GM18519 (cell line): ENCODE results near the gene GABPB1.
A peak's percentile ranks its signal among the peaks of the same experiment; 100 is the strongest.
"Not testable (repeated sequence)": the region's sequence is repeated elsewhere in the genome, so short reads cannot be mapped to it uniquely, and the experiment has no call there.

Experiments
- ATAC-seq: cut with Tn5 transposase; IDR thresholded peaks from one replicate; pipeline ENCODE4 v1.9.1; 2021; ENCODE audit warnings: mild to moderate bottlenecking, moderate library complexity; ENCODE audit not compliant: unreplicated experiment, low FRiP score

The GABPB1 gene

DNA sequence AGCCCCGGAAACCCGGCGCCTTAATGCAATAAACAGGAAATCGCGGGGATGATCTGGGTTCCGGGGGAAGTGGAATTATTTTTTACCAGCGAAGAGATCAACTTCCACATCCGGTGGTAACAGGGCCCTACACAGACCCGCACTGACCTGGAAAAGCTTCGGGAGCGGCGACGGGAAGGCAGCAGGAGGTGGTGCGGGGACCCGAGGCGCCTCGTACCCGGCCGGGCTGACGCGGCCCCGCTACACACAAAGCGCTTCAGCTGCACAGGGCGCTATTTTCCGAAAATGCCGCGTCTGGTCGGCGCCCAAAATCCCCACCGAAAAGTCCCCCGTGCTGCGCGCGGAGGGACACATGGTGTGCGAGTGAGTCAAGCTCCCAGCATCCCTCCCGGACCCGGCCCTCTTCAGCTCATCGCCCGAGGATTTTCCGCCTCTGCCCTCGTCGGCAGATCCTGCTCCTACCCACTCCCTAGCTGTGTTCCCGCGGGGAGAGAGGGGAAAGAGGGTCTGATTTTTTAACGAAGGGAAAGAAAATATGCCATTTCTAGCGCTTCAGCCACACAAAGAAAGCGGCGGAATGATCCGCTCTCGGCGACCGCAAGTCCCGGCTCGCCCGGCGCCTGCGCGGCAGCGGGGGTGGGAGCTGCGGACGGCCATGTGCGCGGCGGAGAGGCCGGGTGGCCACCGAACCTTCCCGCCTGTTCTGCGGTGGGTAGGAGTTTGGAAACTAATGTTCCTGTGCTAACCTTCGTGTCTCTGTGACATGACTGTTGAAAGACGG is at the start of gene GABPB1:
TSS of gene GABPB1 (minus strand) at position 361 of the 781 bp plus-strand sequence. CDS start 45,400 bp downstream, outside the sequence.
- no peak for ATAC-seq

DNA sequence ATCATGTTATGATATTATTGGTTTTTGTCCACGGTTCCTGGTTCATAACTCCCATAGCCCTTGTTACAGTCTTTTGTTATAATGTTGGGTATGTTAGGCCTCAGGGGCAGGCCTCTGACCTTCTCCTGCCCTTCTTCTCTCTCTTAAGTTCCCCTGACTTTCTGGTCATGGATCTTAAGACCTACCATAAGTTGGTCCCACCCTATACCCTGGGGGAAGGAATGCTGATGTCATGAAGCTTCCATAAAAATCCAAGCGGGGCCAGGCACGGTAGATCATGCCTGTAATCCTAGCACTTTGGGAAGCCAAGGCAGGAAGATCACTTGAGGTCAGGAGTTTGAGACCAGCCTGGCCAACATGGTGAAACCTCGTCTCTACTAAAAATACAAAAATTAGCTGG is 36.6 kb upstream of the GABPB1 start:
- ATAC-seq, result not testable (repeated sequence)

DNA sequence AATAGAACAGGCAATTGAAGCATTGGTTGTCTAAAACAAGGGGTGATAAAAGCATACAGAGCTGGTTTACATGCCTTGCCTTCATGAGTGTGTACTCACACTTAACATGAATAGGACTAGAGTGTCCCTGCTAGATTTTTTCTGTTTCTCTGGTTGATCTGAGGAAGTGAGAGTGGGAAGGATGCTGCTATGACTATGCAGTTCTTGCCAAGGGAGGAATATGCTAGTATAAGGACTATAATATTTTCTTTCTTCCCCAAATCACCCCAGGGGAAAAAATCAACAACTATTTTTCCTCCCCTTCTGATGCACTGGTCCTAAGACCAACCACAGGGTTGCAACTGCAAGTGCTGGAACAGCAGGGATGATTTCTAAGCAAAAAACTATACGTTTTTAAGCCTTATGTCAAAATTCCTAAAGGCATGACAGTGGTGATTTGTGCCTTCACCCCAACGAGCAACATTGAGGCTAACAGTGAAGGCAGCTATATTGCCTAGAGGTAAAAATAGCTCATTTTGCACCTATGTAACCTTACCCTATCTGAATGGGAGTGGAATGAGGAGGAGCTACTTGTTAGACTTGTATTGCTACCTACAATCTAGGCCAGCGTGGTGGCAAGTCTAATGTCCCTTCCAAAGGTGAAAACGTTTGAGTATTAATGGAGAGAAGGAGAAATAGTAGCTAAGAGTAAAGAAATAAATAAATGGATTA is 35.7 kb upstream of the GABPB1 start:
- peak; percentile 66 for ATAC-seq

DNA sequence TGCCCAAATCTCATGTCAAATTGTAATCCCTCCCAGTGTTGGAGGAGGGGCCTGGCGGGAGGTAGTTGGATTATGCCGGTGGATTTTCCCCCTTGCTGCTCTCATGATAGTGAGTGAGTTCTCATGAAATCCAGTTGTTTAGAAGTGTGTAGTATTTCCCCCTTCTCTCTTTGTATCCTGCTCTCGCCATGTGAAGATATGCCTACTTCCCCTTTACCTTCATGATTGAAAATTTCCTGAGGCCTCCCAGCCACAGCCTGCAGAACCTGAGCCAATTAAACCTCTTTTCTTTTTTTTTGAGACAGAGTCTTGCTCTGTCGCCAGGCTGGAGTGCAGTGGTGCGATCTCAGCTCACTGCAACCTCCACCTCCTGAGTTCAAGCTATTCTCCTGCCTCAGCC is 27.4 kb upstream of the GABPB1 start:
- ATAC-seq, result not testable (repeated sequence)

DNA sequence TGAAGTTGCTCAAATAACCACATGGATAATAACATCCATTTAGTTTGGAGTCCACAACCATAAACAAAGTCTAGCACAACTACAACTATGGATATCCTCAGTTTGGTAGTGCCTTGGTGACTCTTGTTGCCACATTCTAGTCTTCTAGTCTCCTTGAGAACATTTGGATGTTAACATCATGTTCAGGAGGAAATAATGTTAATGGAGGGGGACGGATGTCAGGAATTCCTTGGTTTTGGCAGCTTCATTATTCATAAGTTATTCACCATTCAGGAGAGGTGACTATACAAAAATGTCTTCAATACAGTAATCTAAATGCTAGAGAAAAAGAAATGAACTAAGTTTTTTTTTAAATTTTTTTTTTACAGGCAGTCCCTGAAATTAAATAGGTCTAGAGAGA is 26.4 kb upstream of the GABPB1 start:
- ATAC-seq, result no peak

DNA sequence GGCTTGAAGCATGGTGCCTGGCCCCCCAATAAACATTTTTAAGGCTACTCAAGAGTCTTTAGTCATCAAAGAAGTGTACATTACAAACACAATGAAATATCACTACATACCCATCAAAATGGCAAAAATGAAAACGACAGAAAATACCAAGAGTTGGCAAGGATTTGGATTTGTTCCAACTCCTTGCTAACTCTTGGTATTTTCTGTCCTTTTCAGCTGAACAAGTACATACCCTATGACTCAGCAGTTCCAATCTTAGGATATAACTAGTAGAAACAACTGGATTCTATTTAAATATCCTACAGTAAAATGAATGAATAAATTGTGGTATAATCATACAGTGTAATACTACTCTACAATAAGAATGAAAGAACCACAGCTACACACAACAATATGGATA is 25.1 kb upstream of the GABPB1 start:
- ATAC-seq, result no peak

DNA sequence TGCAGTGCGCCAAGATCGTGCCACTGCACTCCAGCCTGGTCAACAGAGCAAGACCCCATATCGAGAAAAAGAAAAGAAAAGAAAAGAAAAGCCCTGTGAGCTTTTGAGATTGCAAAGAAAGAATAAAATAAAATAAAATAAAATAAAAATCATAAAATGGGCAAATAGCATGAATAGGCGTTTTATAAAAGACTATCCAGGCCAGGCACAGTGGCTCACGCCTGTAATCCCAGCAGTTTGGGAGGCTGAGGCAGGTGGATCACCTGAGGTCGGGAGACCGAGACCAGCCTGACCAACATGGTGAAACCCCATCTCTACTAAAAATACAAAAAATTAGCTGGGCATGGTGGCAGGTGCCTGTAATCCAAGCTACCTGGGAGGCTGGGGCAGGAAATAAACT is 24.4 kb upstream of the GABPB1 start:
- ATAC-seq, result not testable (repeated sequence)

DNA sequence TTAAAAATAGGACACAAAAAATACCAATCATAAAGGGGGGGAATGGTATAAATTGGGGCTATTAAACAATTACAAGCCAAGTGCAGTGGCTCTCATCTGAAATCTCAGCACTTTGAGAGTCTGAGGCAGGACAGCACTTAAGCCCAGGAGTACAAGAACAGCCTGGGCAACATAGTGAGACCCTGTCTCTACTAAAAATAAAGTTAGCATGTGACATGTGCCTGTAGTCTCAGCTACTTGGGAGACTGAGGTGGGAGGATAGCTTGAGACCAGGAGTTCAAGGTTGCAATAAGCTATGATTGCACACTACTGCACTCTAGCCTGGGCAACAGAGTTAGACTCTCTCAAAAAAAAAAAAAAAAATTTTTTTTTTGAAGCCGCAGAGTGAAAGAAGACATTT is 23.8 kb upstream of the GABPB1 start:
- no peak for ATAC-seq

DNA sequence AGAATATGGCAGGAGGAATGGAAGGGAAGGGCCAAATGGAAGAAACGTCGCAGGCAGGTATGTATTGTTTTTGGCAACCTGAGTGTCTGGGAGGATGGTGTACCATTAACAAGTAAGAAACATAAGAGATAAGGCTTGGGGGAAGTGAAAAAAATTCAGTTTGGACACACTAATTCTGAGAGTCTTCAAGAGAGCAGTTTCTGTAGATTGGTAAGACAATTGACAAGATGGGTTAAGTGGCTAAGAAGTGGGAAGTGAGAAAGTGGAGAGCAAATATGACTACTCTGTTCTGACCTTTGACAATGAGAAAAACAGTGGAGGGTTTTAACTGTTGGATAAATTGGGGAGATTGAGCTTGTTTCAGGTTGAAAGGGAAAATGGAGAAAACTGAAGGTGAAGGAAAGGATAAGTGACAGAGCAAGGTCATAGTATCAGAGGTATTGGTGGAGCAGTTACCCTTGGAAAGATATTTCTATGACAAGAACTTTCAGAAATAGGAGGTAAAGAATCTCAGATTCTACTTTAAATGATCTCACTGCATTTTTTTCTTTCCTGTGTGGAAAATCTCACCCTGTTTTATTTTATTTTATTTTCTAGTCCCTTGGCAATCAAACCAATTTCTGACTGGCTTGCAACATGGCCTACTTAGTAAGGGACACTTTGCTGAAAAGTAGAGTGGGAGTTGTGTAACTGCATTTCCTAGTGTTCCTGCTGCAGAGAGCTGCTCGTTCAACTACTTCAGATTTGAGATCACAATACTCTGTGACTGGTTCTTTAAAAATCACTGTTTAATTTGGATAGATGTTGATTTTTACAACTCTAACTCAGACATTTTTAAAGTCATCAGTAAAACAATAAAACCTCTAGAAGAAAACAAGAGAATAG is 23.1 kb upstream of the GABPB1 start:
- ATAC-seq, result peak; percentile 99

DNA sequence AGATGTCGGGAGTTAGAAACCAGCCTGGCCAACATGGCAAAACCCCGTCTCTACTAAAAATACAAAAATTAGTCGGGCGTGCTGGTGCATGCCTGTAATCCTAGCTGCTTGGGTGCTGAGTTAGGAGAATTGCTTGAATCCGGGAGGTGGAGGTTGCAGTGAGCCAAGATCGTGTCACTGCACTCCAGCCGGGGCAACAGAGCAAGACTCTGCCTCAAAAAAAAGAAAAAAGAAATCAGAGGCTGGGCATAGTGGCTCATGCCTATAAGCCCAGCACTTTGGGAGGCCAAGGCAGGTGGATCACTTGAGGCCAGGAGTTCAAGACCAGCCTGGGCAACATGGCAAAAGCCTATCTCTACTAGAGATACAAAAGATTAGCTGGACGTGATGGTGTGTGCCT is 14.6 kb upstream of the GABPB1 start:
- not testable (repeated sequence) for ATAC-seq

DNA sequence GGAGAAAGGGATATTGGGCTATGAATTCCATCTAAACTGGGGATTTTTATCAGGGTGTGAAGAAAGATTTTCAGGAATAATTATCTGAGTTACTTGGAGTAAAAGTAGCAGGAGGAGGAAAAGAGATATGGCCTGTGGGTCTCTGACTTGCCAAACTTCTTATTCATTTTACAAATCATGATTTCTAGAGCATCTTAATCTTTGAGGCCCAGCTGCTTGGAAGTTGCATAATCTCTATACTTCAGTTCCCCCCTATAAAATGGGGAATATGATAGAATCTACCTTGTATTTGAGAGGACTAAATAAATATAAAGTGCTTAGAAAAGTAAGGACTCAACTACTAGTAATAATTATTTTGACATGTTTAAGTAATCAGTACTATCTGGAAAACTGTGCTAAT is 11.0 kb upstream of the GABPB1 start:
- no peak for ATAC-seq

DNA sequence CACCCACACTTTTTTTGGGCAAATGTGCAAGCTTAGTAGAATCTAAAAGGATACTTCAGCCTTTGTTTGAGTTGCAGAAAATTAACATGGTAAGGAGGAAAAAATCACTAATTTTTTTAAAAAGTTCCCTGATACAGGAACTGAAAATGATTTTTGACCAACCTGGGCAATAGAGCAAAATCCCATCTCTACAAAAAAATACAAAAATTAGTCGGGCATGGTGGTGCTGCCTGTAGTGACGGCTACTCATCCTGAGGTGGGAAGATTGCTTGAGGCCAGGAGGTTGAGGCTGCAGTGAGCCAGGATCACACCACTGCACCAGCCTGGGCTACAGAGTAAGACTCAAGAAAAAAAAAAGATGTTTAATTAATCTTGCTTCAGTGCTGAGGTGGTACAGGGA is 10.6 kb upstream of the GABPB1 start:
- no peak for ATAC-seq

DNA sequence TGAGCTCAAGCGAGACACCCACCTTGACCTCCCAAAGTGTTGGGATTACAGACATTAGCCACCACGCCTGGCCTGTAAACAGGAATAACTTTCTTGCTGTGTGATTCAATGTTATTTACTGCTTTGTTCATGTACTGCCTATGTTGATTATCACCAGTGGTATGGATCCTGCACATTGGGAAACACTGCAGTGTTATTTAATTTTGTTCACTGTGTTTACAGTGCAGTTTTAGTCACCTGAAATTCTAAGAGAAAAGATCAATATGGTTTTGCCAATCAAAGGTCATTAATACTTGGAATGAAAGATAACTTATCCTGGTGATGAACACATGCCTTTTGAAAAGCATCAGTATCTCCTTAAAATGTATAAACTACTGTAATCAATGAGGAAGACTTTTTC is 8.6 kb upstream of the GABPB1 start:
- no peak for ATAC-seq

DNA sequence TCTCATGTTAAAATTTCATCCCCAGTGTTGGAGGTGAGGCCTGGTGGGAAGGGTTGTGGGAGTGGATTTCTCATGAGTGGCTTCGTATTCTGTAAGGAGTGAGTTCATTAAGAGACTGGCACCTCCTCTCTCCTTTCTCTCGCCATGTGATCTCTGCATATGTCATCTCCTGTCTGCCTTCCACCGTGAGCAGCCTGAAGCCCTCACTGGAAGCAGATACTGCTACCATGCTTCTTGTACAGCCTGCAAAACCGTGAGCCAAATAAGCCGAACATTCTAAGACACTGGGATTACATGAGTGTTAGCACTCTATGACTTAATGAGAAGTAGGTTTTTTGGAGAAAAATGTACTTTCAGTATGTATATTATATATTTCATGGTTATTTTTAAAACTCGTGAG is 6.8 kb upstream of the GABPB1 start:
- no peak for ATAC-seq

DNA sequence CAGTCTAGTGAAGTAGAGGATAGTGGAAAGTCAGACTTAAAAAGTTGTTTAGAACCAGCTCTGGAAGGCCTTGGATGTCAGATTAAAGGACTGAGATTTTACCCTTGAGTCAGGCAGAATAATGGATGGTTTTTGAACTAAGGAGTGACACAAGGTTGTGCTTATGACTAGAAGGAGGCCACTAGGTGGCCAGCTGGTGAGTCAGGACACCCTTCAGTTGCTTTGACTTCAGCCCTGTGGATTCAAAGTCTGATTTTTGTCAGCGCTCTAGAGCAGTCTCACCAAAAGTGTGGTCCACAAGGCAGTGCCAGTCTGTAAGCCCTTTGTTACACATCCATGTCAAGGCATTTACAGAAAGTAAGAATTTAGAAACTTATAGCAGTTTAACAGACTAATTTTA is 3.8 kb upstream of the GABPB1 start:
- ATAC-seq, result no peak

DNA sequence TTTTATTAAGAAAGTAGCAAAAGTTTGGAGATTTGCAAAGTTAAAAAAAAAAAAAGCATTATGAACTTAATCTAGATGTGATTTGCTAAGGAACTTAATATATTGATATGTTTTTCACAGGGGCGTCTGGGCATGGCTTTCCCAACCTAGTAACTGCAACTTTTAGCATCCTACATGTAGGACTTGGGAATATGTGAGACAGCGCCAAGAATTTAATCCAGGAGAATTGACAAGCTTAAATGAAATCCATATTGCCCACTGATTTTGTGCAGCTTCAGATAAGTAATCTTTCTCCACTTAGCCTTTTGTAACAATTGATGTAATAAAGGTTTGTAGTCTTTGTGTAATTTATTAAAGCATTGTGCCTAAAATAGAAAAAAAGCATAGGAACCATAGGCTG is 982 bp upstream of the GABPB1 start:
- ATAC-seq, result no peak

DNA sequence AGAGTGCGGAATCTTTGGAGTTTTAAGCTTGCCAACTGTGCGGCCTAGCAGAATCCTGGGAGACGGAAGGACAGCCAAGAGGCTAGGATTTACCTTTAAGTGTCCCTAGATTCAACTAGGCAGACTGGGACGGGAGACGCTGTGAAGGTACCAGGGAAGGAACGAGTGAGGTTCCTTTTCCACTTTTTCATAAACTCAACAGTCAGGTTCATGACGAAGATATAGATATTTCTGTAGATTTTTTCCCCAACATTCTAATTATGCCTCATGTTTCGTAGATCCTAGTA is 564 bp upstream of the GABPB1 start:
- no peak for ATAC-seq

DNA sequence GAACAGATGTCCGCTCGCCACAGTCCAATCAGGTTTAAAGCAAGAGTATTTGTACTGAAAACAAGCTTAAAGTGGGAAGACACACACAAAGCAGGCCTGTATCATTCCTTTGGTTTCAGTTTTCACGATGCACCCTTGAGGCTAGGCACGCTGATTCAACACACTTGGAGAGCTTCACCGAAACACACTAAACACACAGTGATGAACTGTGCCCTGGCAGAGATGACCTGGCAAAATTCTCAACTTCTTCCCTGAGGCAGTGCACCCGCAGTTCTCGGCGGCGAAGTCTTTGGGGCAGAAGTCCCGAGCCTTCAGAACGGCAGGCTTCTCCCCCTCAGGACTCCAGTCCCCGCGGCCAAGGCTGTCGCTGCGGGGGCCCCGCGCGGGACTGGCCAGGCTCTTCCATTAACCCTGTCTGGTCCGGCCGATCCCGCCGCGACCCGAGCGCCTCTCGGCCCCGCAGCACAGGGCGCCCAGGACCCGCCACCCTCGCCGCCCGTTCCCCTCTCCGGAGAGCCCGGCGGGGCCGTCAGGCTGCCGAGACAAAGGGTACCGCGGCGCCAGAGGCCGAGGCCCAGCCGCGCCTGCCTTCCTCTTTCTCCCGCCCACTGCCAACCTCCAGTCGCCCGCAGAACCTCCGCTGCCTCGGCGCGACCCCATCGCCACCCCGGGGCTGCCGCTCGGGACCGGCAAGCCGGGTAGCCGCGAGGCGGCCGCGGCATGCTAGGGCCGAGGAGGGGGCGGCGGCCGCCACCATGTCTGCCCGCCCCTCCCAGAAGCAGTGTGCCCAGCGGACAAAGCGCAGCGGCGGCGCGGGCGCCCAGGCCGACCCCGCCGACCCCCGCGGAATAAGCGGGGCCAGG is 792 bp downstream of the GABPB1 start:
- no peak for ATAC-seq

DNA sequence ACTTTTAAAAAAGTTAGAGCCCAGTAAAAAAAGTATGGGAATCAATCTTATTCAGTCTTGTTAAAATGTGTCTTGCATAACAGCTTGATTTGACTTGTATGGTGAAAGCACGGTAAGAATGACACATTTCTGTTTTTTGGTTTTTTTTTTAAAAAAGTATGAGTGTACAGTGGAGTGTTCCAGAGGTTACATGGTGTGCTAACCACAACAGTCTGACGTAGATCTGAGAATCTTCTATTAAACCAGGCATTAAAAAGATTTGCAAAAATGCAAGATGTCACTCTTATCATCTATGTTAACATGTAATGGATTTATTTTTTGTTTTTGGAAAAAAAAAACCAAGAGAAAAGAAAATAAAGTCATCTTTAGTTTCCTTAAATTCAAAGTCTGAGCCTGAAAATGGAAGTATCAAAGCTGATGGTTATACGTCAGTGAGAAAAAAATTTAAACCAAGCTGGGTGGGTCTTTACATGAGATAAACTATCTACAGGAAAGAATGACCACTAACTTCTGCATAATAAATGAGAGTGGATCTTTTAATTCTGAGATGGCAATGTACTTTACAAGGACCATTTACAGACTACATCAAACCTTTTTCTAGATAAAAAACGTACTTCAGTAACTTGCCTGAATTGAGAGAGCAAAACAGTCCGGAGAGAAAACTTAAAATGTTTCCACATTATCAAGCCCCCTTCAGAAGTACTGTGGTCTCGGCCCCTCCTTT is 1.6 kb downstream of the GABPB1 start:
- no peak for ATAC-seq

DNA sequence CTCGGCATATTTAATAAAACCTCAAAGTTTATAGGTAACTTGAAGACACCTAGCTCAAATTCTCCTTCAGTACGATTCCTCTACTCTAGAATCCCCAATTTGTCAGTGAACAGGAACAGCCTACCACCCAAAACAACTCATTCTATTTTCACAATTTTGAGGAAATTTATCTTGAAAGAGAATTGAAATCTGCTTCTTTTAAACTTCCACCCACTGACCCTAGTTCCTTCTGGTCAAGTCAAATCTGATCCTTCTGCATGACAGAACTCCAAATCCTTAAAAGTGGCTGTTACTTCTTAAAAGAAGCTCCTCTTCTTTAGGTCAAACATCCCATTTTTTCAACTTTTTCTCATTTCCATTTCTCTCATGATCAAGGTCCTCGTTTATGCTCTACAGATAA is 4.4 kb downstream of the GABPB1 start:
- no peak for ATAC-seq
